RWPE1 (cell line): Measurements from ENCODE around the gene FKBP9.

Experiments
- CTCF ChIA-PET: fragments of 350-600 bp; sonication (Branson Sonifier 250); formaldehyde crosslinking; extraction: SDS; loops from one replicate; lab custom pipeline; 2021; lab: Yijun Ruan, JAX
- POLR2A ChIA-PET: fragments of 400-600 bp; formaldehyde crosslinking; extraction: SDS; loops from one replicate; lab custom pipeline; 2020; ENCODE audit warnings: antibody characterized with exemption; ENCODE audit not compliant: low non-redundant PET; lab: Yijun Ruan, JAX
- DNase-seq: peaks from one replicate; pipeline ENCODE4 v3.0.0; 2012; ENCODE audit warnings: low spot score
- H3K27ac ChIP-seq: fragments of 450-650 bp; 2 replicates; pipeline ENCODE4 v1.5.1; 2017
- TF ChIP-seq, protein P1 (sequence below): fragments of 450-650 bp; conservative IDR thresholded peaks from 2 replicates; pipeline ENCODE4 v1.5.1; 2017; ENCODE audit warnings: low read depth, mild to moderate bottlenecking

FKBP9 gene

DNA sequence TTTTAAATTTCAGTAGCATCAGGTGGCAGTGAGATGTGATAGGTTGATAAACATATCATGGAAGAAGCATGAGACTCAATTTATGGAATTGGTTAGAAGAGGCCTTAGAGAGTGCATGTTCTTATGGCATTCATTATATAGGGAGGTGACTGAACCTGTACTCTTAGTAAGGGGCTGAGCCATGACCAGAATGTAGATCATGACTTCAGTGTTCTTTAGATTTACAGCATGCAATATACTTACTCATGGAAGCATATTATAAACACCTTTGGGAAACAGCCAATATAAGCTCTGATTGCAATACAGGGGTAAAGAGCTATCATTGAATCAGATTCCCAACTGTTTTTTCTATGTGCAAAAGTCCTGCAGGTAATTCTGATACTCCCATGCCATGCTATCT, 55.1 kb downstream of the FKBP9 start:
- CTCF ChIA-PET: no interaction called here
- no peak overlapping the region for H3K27ac ChIP-seq
- TF ChIP-seq, protein P1, sequence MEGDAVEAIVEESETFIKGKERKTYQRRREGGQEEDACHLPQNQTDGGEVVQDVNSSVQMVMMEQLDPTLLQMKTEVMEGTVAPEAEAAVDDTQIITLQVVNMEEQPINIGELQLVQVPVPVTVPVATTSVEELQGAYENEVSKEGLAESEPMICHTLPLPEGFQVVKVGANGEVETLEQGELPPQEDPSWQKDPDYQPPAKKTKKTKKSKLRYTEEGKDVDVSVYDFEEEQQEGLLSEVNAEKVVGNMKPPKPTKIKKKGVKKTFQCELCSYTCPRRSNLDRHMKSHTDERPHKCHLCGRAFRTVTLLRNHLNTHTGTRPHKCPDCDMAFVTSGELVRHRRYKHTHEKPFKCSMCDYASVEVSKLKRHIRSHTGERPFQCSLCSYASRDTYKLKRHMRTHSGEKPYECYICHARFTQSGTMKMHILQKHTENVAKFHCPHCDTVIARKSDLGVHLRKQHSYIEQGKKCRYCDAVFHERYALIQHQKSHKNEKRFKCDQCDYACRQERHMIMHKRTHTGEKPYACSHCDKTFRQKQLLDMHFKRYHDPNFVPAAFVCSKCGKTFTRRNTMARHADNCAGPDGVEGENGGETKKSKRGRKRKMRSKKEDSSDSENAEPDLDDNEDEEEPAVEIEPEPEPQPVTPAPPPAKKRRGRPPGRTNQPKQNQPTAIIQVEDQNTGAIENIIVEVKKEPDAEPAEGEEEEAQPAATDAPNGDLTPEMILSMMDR: no peak
- POLR2A ChIA-PET: no interaction called here
- no peak for DNase-seq

- POLR2A ChIA-PET: no interaction called here
- no peak for DNase-seq
- H3K27ac ChIP-seq: no peak overlapping the region
- TF ChIP-seq, protein P1: no peak
- CTCF ChIA-PET: interaction anchor here (0.6 kb wide), 1 partner anchor 8 kb away, joined by 4 read pairs; no protein-coding TSS in a partner anchor
Observed at GRCh38 chr7:33024189-33024757, 67.0 kb downstream of the FKBP9 start.

DNA sequence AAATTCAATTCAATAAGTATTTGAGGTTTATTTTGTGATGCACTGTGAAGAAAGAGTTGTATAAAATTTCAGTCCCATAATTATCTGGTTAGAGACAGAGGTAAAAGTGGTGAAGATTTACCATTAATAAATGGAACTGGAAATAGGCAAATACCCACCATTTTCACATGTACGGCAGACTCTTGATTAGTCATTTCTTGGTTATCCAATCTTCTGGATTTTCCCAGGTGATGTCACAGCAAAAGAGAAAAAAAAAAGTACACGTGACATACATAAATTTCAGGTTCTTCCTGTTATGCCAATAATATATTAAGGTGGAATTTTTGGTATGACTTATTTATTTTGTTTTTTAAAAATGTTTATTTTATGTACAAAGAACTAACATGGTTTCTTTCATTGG, 78.5 kb downstream of the FKBP9 start:
- DNase-seq: no peak
- H3K27ac ChIP-seq: no peak overlapping the region
- POLR2A ChIA-PET: no interaction called here
- CTCF ChIA-PET: no interaction called here
- TF ChIP-seq, protein P1: no peak

DNA sequence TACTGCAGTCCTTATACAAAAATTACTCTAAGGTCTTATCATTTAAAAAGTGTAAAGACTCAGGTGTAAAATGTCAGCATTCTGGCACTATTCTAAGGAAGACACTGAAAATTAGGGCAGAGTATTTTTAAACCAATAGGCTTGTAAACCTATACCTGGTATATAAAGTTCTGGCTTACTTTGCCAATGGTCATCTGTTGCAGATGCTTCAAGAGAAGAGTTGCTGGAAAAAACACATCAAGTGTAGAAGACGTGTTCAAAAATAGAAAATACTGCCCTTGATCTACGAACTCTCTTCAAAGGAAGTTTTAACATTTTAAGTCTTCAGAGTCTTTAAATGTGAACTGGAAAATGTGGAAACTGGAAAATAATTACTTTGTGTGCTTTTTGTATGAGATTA, 81.4 kb downstream of the FKBP9 start:
- ChIA-PET POLR2A (interaction anchor here (0.9 kb wide), 1 partner anchor 82 kb away, joined by 6 read pairs; no protein-coding TSS in a partner anchor), CTCF (no interaction called here)

GRCh38 chr7:33039257-33039902, 82.1 kb downstream of the FKBP9 start:
- peak; percentile 26 for DNase-seq
- CTCF ChIA-PET: interaction anchor here (1.6 kb wide), 1 partner anchor 71 kb away, joined by 4 read pairs; no protein-coding TSS in a partner anchor
- TF ChIP-seq, protein P1: no peak
- POLR2A ChIA-PET: interaction anchor here (0.8 to 0.9 kb wide), 2 partner anchors 33 to 83 kb away, joined by 4 to 6 read pairs; no protein-coding TSS in a partner anchor
- H3K27ac ChIP-seq: no peak overlapping the region

More for the DNA sequence above, 81.4 kb downstream of the FKBP9 start:
- TF ChIP-seq, protein P1: no peak
- no peak overlapping the region for H3K27ac ChIP-seq
- DNase-seq: no peak

DNA sequence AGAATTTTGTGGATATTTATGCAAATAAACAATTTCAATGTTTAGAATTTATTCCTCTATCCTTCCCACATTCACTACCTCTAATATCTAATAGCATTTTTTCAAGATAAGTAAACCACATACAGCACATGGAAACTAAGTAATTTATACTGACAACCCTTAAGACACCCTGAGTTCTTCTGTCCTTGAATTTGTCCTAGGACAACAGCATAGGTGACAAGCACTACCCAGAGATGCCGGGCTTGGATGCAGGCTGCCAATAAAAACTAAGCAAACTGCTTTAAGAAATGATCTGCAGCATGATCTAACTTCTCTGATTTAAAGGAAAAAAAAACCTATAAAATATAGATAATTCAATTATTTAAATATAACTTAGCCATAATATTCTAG, 82.7 kb downstream of the FKBP9 start:
- CTCF ChIA-PET: interaction anchor here (1.6 kb wide), 1 partner anchor 70 kb away, joined by 4 read pairs; no protein-coding TSS in a partner anchor
- POLR2A ChIA-PET: no interaction called here
- TF ChIP-seq, protein P1: no peak
- H3K27ac ChIP-seq: no peak overlapping the region
- DNase-seq: no peak
